Neural crest cell (in vitro differentiated cells): ENCODE data around the gene TTC34. TPM values are rescaled to one million over a fixed set of nuclear protein-coding genes. Genes with fewer than 3 reads are reported as not detected.

ENCODE experiments used
- DNase-seq: peaks from one replicate; pipeline ENCODE4 v3.0.0; 2021; ENCODE audit warnings: low read depth, mixed read lengths, low spot score
- H3K27ac Mint-ChIP-seq: one replicate; pipeline ENCODE4 v1.8.0; 2021; ENCODE audit warnings: mild to moderate bottlenecking, mixed read lengths; ENCODE audit not compliant: unreplicated experiment
- H3K27me3 Mint-ChIP-seq: 2 replicates; pipeline ENCODE4 v1.8.0; 2021; ENCODE audit warnings: low read depth, mild to moderate bottlenecking, mixed read lengths
- H3K36me3 Mint-ChIP-seq: 2 replicates; pipeline ENCODE4 v1.8.0; 2021; ENCODE audit warnings: low read depth, mild to moderate bottlenecking, mixed read lengths
- H3K4me1 Mint-ChIP-seq: 2 replicates; pipeline ENCODE4 v1.8.0; 2021; ENCODE audit warnings: mixed read lengths
- H3K4me3 Mint-ChIP-seq: one replicate; pipeline ENCODE4 v1.8.0; 2021; ENCODE audit warnings: mild to moderate bottlenecking, mixed read lengths
- H3K9me3 Mint-ChIP-seq: 2 replicates; pipeline ENCODE4 v1.8.0; 2021; ENCODE audit warnings: mixed read lengths
- CTCF ChIP-seq: fragments of 200-600 bp; sonication (generic); conservative IDR thresholded peaks from 2 replicates; pipeline ENCODE4 v1.5.0; 2021; ENCODE audit warnings: antibody characterized with exemption, mild to moderate bottlenecking
- total RNA-seq: library from RNA; stranded (reverse); gene quantifications from 2 replicates; pipeline ENCODE4 v1.2.1, GENCODE V29; 2021

TTC34 gene
- total RNA-seq, 1 donor from 2014 or later, result 2.7 TPM

GRCh38 chr1:2791027-2791760 is 10.3 kb downstream of the TTC34 start:
- no peak overlapping the region for H3K27ac Mint-ChIP-seq
- peaks cover 8% of the 10 kb centered on the region for H3K9me3 Mint-ChIP-seq
- no peaks in the 10 kb centered on the region for H3K27me3 Mint-ChIP-seq
- TF ChIP-seq CTCF, result no peak
- H3K4me1 Mint-ChIP-seq, result no peaks in the 10 kb centered on the region
- H3K4me3 Mint-ChIP-seq, result no peak overlapping the region
- H3K36me3 Mint-ChIP-seq, result peaks cover 9% of the 10 kb centered on the region
- no peak for DNase-seq

GRCh38 chr1:2789986-2790581 is 11.4 kb downstream of the TTC34 start:
- DNase-seq, result no peak
- no peak for TF ChIP-seq CTCF
- no peak overlapping the region for H3K27ac Mint-ChIP-seq
- H3K4me1 Mint-ChIP-seq, result no peaks in the 10 kb centered on the region
- no peaks in the 10 kb centered on the region for H3K27me3 Mint-ChIP-seq
- H3K9me3 Mint-ChIP-seq, result peaks cover 8% of the 10 kb centered on the region
- peaks cover 6% of the 10 kb centered on the region for H3K36me3 Mint-ChIP-seq
- H3K4me3 Mint-ChIP-seq, result no peak overlapping the region

- H3K9me3 Mint-ChIP-seq, result peaks cover 8% of the 10 kb centered on the region
- TF ChIP-seq CTCF, result no peak
- peaks cover 6% of the 10 kb centered on the region for H3K36me3 Mint-ChIP-seq
These were observed 12.1 kb downstream of the TTC34 start for GRCh38 chr1:2789164-2789985.

GRCh38 chr1:2788506-2789163 is 12.9 kb downstream of the TTC34 start:
- no peak for TF ChIP-seq CTCF
- Mint-ChIP-seq H3K9me3 (peaks cover 8% of the 10 kb centered on the region), H3K4me1 (no peaks in the 10 kb centered on the region)

More at GRCh38 chr1:2789164-2789985, 12.1 kb downstream of the TTC34 start:
- no peak for DNase-seq
- H3K4me3 Mint-ChIP-seq, result no peak overlapping the region
- no peaks in the 10 kb centered on the region for H3K27me3 Mint-ChIP-seq
- no peaks in the 10 kb centered on the region for H3K4me1 Mint-ChIP-seq
- H3K27ac Mint-ChIP-seq, result no peak overlapping the region

GRCh38 chr1:2787163-2787911 is 14.2 kb downstream of the TTC34 start:
- no peak for TF ChIP-seq CTCF
- Mint-ChIP-seq H3K27ac (no peak overlapping the region), H3K36me3 (peaks cover 8% of the 10 kb centered on the region), H3K4me3 (no peak overlapping the region), H3K9me3 (peaks cover 8% of the 10 kb centered on the region), H3K4me1 (no peaks in the 10 kb centered on the region), H3K27me3 (no peaks in the 10 kb centered on the region)
- no peak for DNase-seq

More at GRCh38 chr1:2788506-2789163, 12.9 kb downstream of the TTC34 start:
- no peaks in the 10 kb centered on the region for H3K27me3 Mint-ChIP-seq
- no peak for DNase-seq
- H3K27ac Mint-ChIP-seq, result no peak overlapping the region
- no peak overlapping the region for H3K4me3 Mint-ChIP-seq
- H3K36me3 Mint-ChIP-seq, result peaks cover 6% of the 10 kb centered on the region
